Measurements from ENCODE around the gene CD48.
A peak's percentile ranks its signal among the peaks of the same experiment; 100 is the strongest.

Gene CD48

GRCh38 chr1:160741612-160742348 is 30.2 kb upstream of the CD48 start:
- Histone ChIP-seq H3K4me3 (ENCODE audit: insufficient read depth in 1 of 2, low read depth in 1 of 2, low read length in 2 of 2) (no peak overlapping the region), H3K23ac (ENCODE audit: low read length in 2 of 2) (no peak overlapping the region), H2BK12ac (ENCODE audit: low read length in 2 of 2) (no peak overlapping the region), H3K4me1 (ENCODE audit: control insufficient read depth, insufficient read depth, low read depth, low read length) (no peaks in the 10 kb centered on the region), H2AK5ac (ENCODE audit: low read length, severe bottlenecking) (no peak overlapping the region), H2BK5ac (ENCODE audit: low read depth, low read length, poor library complexity, severe bottlenecking) (no peak overlapping the region), H4K8ac (ENCODE audit: low read length) (no peak overlapping the region), H3K9ac (ENCODE audit: low read length) (no peak overlapping the region), H3K27me3 (ENCODE audit: control insufficient read depth in 1 of 2, insufficient read depth in 1 of 2, low read length in 2 of 2) (peaks cover 3 to 10% of the 10 kb centered on the region in 2 experiments), H2BK15ac (ENCODE audit: low read depth, poor library complexity, severe bottlenecking) (no peak overlapping the region), H3K18ac (ENCODE audit: low read depth in 1 of 2, low read length in 2 of 2) (no peak overlapping the region), H4K91ac (ENCODE audit: low read length) (peak overlapping the region; percentile 46), H3K4me2 (ENCODE audit: low read length, poor library complexity, severe bottlenecking) (no peak overlapping the region), H3K14ac (ENCODE audit: low read length in 2 of 2) (no peak overlapping the region), H2BK120ac (ENCODE audit: low read depth, low read length) (no peak overlapping the region), H3K9me3 (ENCODE audit: control insufficient read depth, low read length) (no peaks in the 10 kb centered on the region), H3K27ac (ENCODE audit: low read length, poor library complexity, severe bottlenecking) (no peak overlapping the region), H2AFZ (ENCODE audit: low read depth, low read length) (no peak overlapping the region), H3K79me1 (replicated peaks; ENCODE audit: low read length, poor library complexity, severe bottlenecking) (no peaks in the 10 kb centered on the region), H3K4ac (ENCODE audit: low read depth in 1 of 2, low read length in 2 of 2) (no peak overlapping the region), H3K36me3 (ENCODE audit: control insufficient read depth in 1 of 2, insufficient read depth in 2 of 2, low read depth in 1 of 2, low read length in 2 of 2) (no peaks in the 10 kb centered on the region)
- WGBS = 78% methylated on average over 5 of the region's 5 CpGs
- no peak for DNase-seq

GRCh38 chr1:160741092-160741501 is 29.5 kb upstream of the CD48 start:
- Histone ChIP-seq H4K8ac (ENCODE audit: low read length) (no peak overlapping the region), H3K79me1 (replicated peaks; ENCODE audit: low read length, poor library complexity, severe bottlenecking) (no peaks in the 10 kb centered on the region), H2BK5ac (ENCODE audit: low read depth, low read length, poor library complexity, severe bottlenecking) (no peak overlapping the region), H3K23ac (ENCODE audit: low read length in 2 of 2) (no peak overlapping the region), H2AFZ (ENCODE audit: low read depth, low read length) (no peak overlapping the region), H3K9me3 (ENCODE audit: control insufficient read depth, low read length) (no peaks in the 10 kb centered on the region), H3K4ac (ENCODE audit: low read depth in 1 of 2, low read length in 2 of 2) (no peak overlapping the region), H2AK5ac (ENCODE audit: low read length, severe bottlenecking) (no peak overlapping the region), H3K27ac (ENCODE audit: low read length, poor library complexity, severe bottlenecking) (no peak overlapping the region), H2BK120ac (ENCODE audit: low read depth, low read length) (no peak overlapping the region), H3K4me2 (ENCODE audit: low read length, poor library complexity, severe bottlenecking) (no peak overlapping the region), H3K18ac (ENCODE audit: low read depth in 1 of 2, low read length in 2 of 2) (no peak overlapping the region), H3K14ac (ENCODE audit: low read length in 2 of 2) (no peak overlapping the region), H2BK12ac (ENCODE audit: low read length in 2 of 2) (no peak overlapping the region), H2BK15ac (ENCODE audit: low read depth, poor library complexity, severe bottlenecking) (no peak overlapping the region), H3K27me3 (ENCODE audit: control insufficient read depth in 1 of 2, insufficient read depth in 1 of 2, low read length in 2 of 2) (peaks cover 3 to 10% of the 10 kb centered on the region in 2 experiments), H3K4me3 (ENCODE audit: insufficient read depth in 1 of 2, low read depth in 1 of 2, low read length in 2 of 2) (no peak overlapping the region), H3K36me3 (ENCODE audit: control insufficient read depth in 1 of 2, insufficient read depth in 2 of 2, low read depth in 1 of 2, low read length in 2 of 2) (no peaks in the 10 kb centered on the region), H3K4me1 (ENCODE audit: control insufficient read depth, insufficient read depth, low read depth, low read length) (no peaks in the 10 kb centered on the region), H4K91ac (ENCODE audit: low read length) (no peak overlapping the region), H3K9ac (ENCODE audit: low read length) (no peak overlapping the region)
- no peak for DNase-seq
- WGBS = 90% methylated on average over 3 of the region's 4 CpGs

- no peak overlapping the region for H3K14ac ChIP-seq (ENCODE audit: low read length in 2 of 2)
- WGBS = 79% methylated on average over 5 of the region's 5 CpGs
- H2AFZ ChIP-seq (ENCODE audit: low read depth, low read length) = no peak overlapping the region
These were observed 28.6 kb upstream of the CD48 start for GRCh38 chr1:160740133-160740688.

GRCh38 chr1:160739098-160739511 is 27.5 kb upstream of the CD48 start, which contains the start of gene SLAMF7:
SLAMF7 (plus strand) TSS chr1:160739247; CDS start chr1:160739302, 55 bp downstream.
- H2BK120ac ChIP-seq (ENCODE audit: low read depth, low read length) = no peak within 1 kb of the TSS
- no peak within 1 kb of the TSS for H2BK15ac ChIP-seq (ENCODE audit: low read depth, poor library complexity, severe bottlenecking)
- no peak within 1 kb of the TSS for H3K4me2 ChIP-seq (ENCODE audit: low read length, poor library complexity, severe bottlenecking)
- H3K27me3 ChIP-seq (ENCODE audit: control insufficient read depth in 1 of 2, insufficient read depth in 1 of 2, low read length in 2 of 2) = peaks cover 0 to 10% of the 10 kb centered on the region in 2 experiments
- no peak within 1 kb of the TSS for H4K8ac ChIP-seq (ENCODE audit: low read length)
- no peak within 1 kb of the TSS for H3K4me3 ChIP-seq (ENCODE audit: insufficient read depth in 1 of 2, low read depth in 1 of 2, low read length in 2 of 2)
- H2BK12ac ChIP-seq (ENCODE audit: low read length in 2 of 2) = no peak within 1 kb of the TSS
- H3K79me1 ChIP-seq (replicated peaks; ENCODE audit: low read length, poor library complexity, severe bottlenecking) = no peaks in the 10 kb centered on the region
- no peak within 1 kb of the TSS for H3K9ac ChIP-seq (ENCODE audit: low read length)
- no peak for DNase-seq
- H4K91ac ChIP-seq (ENCODE audit: low read length) = no peak within 1 kb of the TSS
- H2AFZ ChIP-seq (ENCODE audit: low read depth, low read length) = no peak within 1 kb of the TSS
- no peaks in the 10 kb centered on the region for H3K4me1 ChIP-seq (ENCODE audit: control insufficient read depth, insufficient read depth, low read depth, low read length)
- H3K36me3 ChIP-seq (ENCODE audit: control insufficient read depth in 1 of 2, insufficient read depth in 2 of 2, low read depth in 1 of 2, low read length in 2 of 2) = no peaks in the 10 kb centered on the region
- no peak within 1 kb of the TSS for H2AK5ac ChIP-seq (ENCODE audit: low read length, severe bottlenecking)
- no peak within 1 kb of the TSS for H3K27ac ChIP-seq (ENCODE audit: low read length, poor library complexity, severe bottlenecking)
- H3K14ac ChIP-seq (ENCODE audit: low read length in 2 of 2) = no peak within 1 kb of the TSS
- H3K18ac ChIP-seq (ENCODE audit: low read depth in 1 of 2, low read length in 2 of 2) = no peak within 1 kb of the TSS
- H3K23ac ChIP-seq (ENCODE audit: low read length in 2 of 2) = no peak within 1 kb of the TSS
- H3K9me3 ChIP-seq (ENCODE audit: control insufficient read depth, low read length) = no peaks in the 10 kb centered on the region
- H3K4ac ChIP-seq (ENCODE audit: low read depth in 1 of 2, low read length in 2 of 2) = no peak within 1 kb of the TSS
- no peak within 1 kb of the TSS for H2BK5ac ChIP-seq (ENCODE audit: low read depth, low read length, poor library complexity, severe bottlenecking)
- WGBS = 75% methylated on average over 5 of the region's 5 CpGs

More at GRCh38 chr1:160740133-160740688, 28.6 kb upstream of the CD48 start:
- Histone ChIP-seq H3K23ac (ENCODE audit: low read length in 2 of 2) (no peak overlapping the region), H3K4me2 (ENCODE audit: low read length, poor library complexity, severe bottlenecking) (no peak overlapping the region), H3K27ac (ENCODE audit: low read length, poor library complexity, severe bottlenecking) (no peak overlapping the region), H2BK15ac (ENCODE audit: low read depth, poor library complexity, severe bottlenecking) (no peak overlapping the region), H3K27me3 (ENCODE audit: control insufficient read depth in 1 of 2, insufficient read depth in 1 of 2, low read length in 2 of 2) (peaks cover 3 to 10% of the 10 kb centered on the region in 2 experiments), H3K4me1 (ENCODE audit: control insufficient read depth, insufficient read depth, low read depth, low read length) (no peaks in the 10 kb centered on the region), H3K79me1 (replicated peaks; ENCODE audit: low read length, poor library complexity, severe bottlenecking) (no peaks in the 10 kb centered on the region), H2BK12ac (ENCODE audit: low read length in 2 of 2) (no peak overlapping the region), H3K9ac (ENCODE audit: low read length) (no peak overlapping the region), H3K18ac (ENCODE audit: low read depth in 1 of 2, low read length in 2 of 2) (no peak overlapping the region), H3K4ac (ENCODE audit: low read depth in 1 of 2, low read length in 2 of 2) (no peak overlapping the region), H3K4me3 (ENCODE audit: insufficient read depth in 1 of 2, low read depth in 1 of 2, low read length in 2 of 2) (no peak overlapping the region), H4K91ac (ENCODE audit: low read length) (no peak overlapping the region), H4K8ac (ENCODE audit: low read length) (no peak overlapping the region), H2BK5ac (ENCODE audit: low read depth, low read length, poor library complexity, severe bottlenecking) (no peak overlapping the region), H3K9me3 (ENCODE audit: control insufficient read depth, low read length) (no peaks in the 10 kb centered on the region), H2AK5ac (ENCODE audit: low read length, severe bottlenecking) (no peak overlapping the region), H3K36me3 (ENCODE audit: control insufficient read depth in 1 of 2, insufficient read depth in 2 of 2, low read depth in 1 of 2, low read length in 2 of 2) (no peaks in the 10 kb centered on the region), H2BK120ac (ENCODE audit: low read depth, low read length) (no peak overlapping the region)
- DNase-seq = no peak

All from mesenchymal stem cell (in vitro differentiated cells and primary cell).